ENCODE measurements around the gene DYNLRB2. TPM values are rescaled to one million over a fixed set of nuclear protein-coding genes. Genes with fewer than 3 reads are reported as not detected.

DYNLRB2 gene
- total RNA-seq, 1 donor from 2014 or later: not detected

DNA sequence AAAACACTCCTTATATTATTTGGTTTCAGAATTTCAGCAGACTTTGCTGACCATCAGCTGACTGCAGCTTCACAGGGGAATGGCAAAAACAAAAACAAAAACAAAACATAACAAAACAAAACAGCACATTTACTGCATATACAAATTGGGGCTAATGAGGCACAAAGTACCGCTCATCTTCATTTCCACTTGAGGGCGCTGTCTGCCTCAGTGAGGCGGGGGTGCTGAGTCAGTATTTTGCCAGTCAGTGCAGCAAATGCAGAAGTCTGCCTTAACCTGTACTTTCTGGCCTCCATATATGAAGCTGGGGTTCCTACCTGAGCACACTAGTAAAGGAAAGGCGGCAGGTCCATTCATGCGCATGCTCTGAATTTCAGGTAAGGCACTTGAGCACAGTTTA, 13.5 kb upstream of the DYNLRB2 start:
- Mint-ChIP-seq H3K36me3 (no peaks in the 10 kb centered on the region), H3K4me3 (no peak overlapping the region), H3K9me3 (no peaks in the 10 kb centered on the region), H3K27ac (no peak overlapping the region), H3K4me1 (peaks cover 11% of the 10 kb centered on the region), H3K27me3 (ENCODE audit: insufficient read depth, low read depth) (no peaks in the 10 kb centered on the region)
- H3K36me3 ChIP-seq: no peaks in the 10 kb centered on the region
- no peak overlapping the region for H3K9ac ChIP-seq
- H3K27ac ChIP-seq: no peak overlapping the region
- H3K79me2 ChIP-seq (ENCODE audit: low read depth): no peaks in the 10 kb centered on the region
- no peaks in the 10 kb centered on the region for H3F3A ChIP-seq (ENCODE audit: low read depth)
- H3K27me3 ChIP-seq: peaks cover 23% of the 10 kb centered on the region
- H3K9me3 ChIP-seq (ENCODE audit: low read depth): no peaks in the 10 kb centered on the region
- no peaks in the 10 kb centered on the region for H4K20me1 ChIP-seq (ENCODE audit: low read depth)
- no peak overlapping the region for H3K4me3 ChIP-seq
- peak; percentile 67 for DNase-seq (ENCODE audit: low spot score)
- H3K4me2 ChIP-seq: no peak overlapping the region
- no peaks in the 10 kb centered on the region for H3K4me1 ChIP-seq
- TF ChIP-seq EZH2phosphoT487 (IDR thresholded peaks at IDR 0.05): no peak
- TF ChIP-seq, protein P1, sequence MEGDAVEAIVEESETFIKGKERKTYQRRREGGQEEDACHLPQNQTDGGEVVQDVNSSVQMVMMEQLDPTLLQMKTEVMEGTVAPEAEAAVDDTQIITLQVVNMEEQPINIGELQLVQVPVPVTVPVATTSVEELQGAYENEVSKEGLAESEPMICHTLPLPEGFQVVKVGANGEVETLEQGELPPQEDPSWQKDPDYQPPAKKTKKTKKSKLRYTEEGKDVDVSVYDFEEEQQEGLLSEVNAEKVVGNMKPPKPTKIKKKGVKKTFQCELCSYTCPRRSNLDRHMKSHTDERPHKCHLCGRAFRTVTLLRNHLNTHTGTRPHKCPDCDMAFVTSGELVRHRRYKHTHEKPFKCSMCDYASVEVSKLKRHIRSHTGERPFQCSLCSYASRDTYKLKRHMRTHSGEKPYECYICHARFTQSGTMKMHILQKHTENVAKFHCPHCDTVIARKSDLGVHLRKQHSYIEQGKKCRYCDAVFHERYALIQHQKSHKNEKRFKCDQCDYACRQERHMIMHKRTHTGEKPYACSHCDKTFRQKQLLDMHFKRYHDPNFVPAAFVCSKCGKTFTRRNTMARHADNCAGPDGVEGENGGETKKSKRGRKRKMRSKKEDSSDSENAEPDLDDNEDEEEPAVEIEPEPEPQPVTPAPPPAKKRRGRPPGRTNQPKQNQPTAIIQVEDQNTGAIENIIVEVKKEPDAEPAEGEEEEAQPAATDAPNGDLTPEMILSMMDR (IDR thresholded peaks at IDR 0.05): peak; percentile 79
- no peak overlapping the region for H2AFZ ChIP-seq (replicated peaks)

DNA sequence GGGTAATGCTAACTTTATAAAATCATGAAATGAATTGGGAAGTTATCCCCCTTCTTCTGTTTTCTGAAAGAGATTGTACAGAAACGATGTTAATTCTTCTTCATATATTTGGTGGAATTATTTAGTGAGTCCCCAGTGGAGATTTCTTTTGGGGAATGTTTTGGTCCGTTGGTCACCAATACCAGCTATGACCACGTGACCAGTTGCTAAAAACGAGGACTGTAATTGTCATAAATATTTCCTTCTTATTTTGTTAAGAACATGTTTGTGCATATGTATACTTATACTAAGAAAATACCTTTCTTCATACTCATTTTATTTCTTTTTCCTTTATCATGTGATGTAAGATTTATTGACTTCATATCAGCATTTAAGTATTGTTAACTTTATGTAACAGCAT, 10.3 kb upstream of the DYNLRB2 start:
- no peak overlapping the region for H3K27ac ChIP-seq
- Mint-ChIP-seq H3K27me3 (ENCODE audit: insufficient read depth, low read depth) (no peaks in the 10 kb centered on the region), H3K27ac (no peak overlapping the region), H3K4me1 (peaks cover 3% of the 10 kb centered on the region), H3K36me3 (no peaks in the 10 kb centered on the region), H3K9me3 (no peaks in the 10 kb centered on the region), H3K4me3 (no peak overlapping the region)
- no peaks in the 10 kb centered on the region for H3F3A ChIP-seq (ENCODE audit: low read depth)
- no peaks in the 10 kb centered on the region for H3K79me2 ChIP-seq (ENCODE audit: low read depth)
- TF ChIP-seq, protein P1 (IDR thresholded peaks at IDR 0.05): no peak
- no peak for TF ChIP-seq EZH2 (IDR thresholded peaks at IDR 0.05)
- no peak for TF ChIP-seq EZH2phosphoT487 (IDR thresholded peaks at IDR 0.05)
- H3K36me3 ChIP-seq: no peaks in the 10 kb centered on the region
- no peak overlapping the region for H3K9ac ChIP-seq
- no peaks in the 10 kb centered on the region for H3K9me3 ChIP-seq (ENCODE audit: low read depth)
- no peak overlapping the region for H3K4me3 ChIP-seq
- no peak for DNase-seq (ENCODE audit: low spot score)
- peaks cover 55% of the 10 kb centered on the region for H3K27me3 ChIP-seq
- H3K4me2 ChIP-seq: no peak overlapping the region
- no peaks in the 10 kb centered on the region for H3K4me1 ChIP-seq
- H2AFZ ChIP-seq (replicated peaks): no peak overlapping the region
- no peaks in the 10 kb centered on the region for H4K20me1 ChIP-seq (ENCODE audit: low read depth)

DNA sequence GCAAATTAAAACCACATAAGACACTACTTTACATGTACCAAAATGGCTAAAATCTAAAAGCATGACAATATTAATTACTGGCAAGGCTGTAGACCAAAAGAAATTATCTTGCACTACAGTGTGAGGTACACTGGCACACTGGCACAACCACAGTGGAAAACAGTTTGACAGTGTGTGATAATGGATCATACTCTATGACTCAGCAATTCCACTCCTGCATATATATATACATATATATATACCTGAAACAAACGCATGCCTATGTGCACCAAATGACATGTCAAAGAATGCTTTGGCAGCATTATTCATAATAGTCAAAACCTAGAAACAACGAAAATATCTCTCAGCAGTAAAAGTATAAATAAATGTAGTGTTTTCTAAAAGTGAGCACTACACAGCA, 4.6 kb upstream of the DYNLRB2 start:
- no peak overlapping the region for H3K4me3 ChIP-seq
- no peak for TF ChIP-seq EZH2phosphoT487 (IDR thresholded peaks at IDR 0.05)
- TF ChIP-seq EZH2 (IDR thresholded peaks at IDR 0.05): no peak
- TF ChIP-seq, protein P1 (IDR thresholded peaks at IDR 0.05): no peak
- H3K27ac Mint-ChIP-seq: no peak overlapping the region
- no peaks in the 10 kb centered on the region for H3K36me3 ChIP-seq
- no peak overlapping the region for H3K27ac ChIP-seq
- peaks cover 7% of the 10 kb centered on the region for H3K4me1 Mint-ChIP-seq
- no peaks in the 10 kb centered on the region for H3K9me3 Mint-ChIP-seq
- no peaks in the 10 kb centered on the region for H3K9me3 ChIP-seq (ENCODE audit: low read depth)
- H3K36me3 Mint-ChIP-seq: no peaks in the 10 kb centered on the region
- no peak overlapping the region for H3K4me2 ChIP-seq
- no peaks in the 10 kb centered on the region for H4K20me1 ChIP-seq (ENCODE audit: low read depth)
- no peak overlapping the region for H2AFZ ChIP-seq (replicated peaks)
- H3K79me2 ChIP-seq (ENCODE audit: low read depth): no peaks in the 10 kb centered on the region
- no peak overlapping the region for H3K9ac ChIP-seq
- no peaks in the 10 kb centered on the region for H3F3A ChIP-seq (ENCODE audit: low read depth)
- no peaks in the 10 kb centered on the region for H3K27me3 Mint-ChIP-seq (ENCODE audit: insufficient read depth, low read depth)
- no peak for DNase-seq (ENCODE audit: low spot score)
- H3K4me3 Mint-ChIP-seq: no peak overlapping the region
- H3K4me1 ChIP-seq: no peaks in the 10 kb centered on the region
- H3K27me3 ChIP-seq: peaks cover 89% of the 10 kb centered on the region

Data from neural progenitor cell (in vitro differentiated cells).